Body of pancreas (tissue), 4 donors: ENCODE measurements around the gene CLPTM1L.
"Not testable (repeated sequence)": the region's sequence is repeated elsewhere in the genome, so short reads cannot be mapped to it uniquely, and the experiment has no call there.

Source experiments
- CTCF ChIP-seq, 7 experiments: fragments of 450-650 bp in 4 of 7; fragments of 200-600 bp in 3 of 7; sonication (generic) in 3 of 7; IDR thresholded peaks; one replicate each; pipeline ENCODE4 v1.5.1; 2016 to 2019; ENCODE audit warnings: antibody characterized with exemption in 7 of 7
- POLR2A ChIP-seq, 3 donors: fragments of 450-650 bp; IDR thresholded peaks; one replicate each; pipeline ENCODE4 v1.6.1; 2016; ENCODE audit warnings: antibody characterized with exemption in 3 of 3, mild to moderate bottlenecking in 2 of 3

GRCh38 chr5:1283729-1284041, 61.2 kb downstream of the CLPTM1L start:
- not testable (repeated sequence) for TF ChIP-seq CTCF, POLR2A (IDR thresholded peaks at IDR 0.05)
